Umbilical cord (tissue), 2 donors: ENCODE results near the gene TRIM28. TPM values are rescaled to one million over a fixed set of nuclear protein-coding genes. Genes with fewer than 3 reads are reported as not detected.

Experiments
- DNase-seq: peaks from one replicate; pipeline ENCODE4 v3.0.0-alpha.2; 2015; ENCODE audit warnings: low spot score
- total RNA-seq: library from RNA; depleted of rRNA; stranded (reverse); fragments of >200 nt; gene quantifications from one replicate; pipeline ENCODE4 v1.2.3, GENCODE V29; 2014; ENCODE audit warnings: low replicate concordance; ENCODE audit not compliant: insufficient read depth

The TRIM28 gene
- total RNA-seq, 1 donor from 2014 or later: 150 TPM

GRCh38 chr19:58548859-58549663, 5.2 kb downstream of the TRIM28 start:
- no peak for DNase-seq

GRCh38 chr19:58549664-58550361, 5.9 kb downstream of the TRIM28 start:
- no peak for DNase-seq

- no peak for DNase-seq
Observed at GRCh38 chr19:58550362-58551122, 6.7 kb downstream of the TRIM28 start.

- DNase-seq: no peak
Observed at GRCh38 chr19:58551123-58551497, 7.2 kb downstream of the TRIM28 start.

- no peak for DNase-seq
Observed at GRCh38 chr19:58551577-58552471, 8.0 kb downstream of the TRIM28 start.

- DNase-seq: no peak
Observed at GRCh38 chr19:58552655-58553054, 8.8 kb downstream of the TRIM28 start.

GRCh38 chr19:58553799-58554493, 10.1 kb downstream of the TRIM28 start:
- no peak for DNase-seq

- DNase-seq: peak; percentile 98
Observed at GRCh38 chr19:58554494-58555368, 10.9 kb downstream of the TRIM28 start, which contains the start of gene CHMP2A. CHMP2A (minus strand) TSS chr19:58555105; CDS start chr19:58554212, 893 bp downstream.

- DNase-seq: no peak
Observed at GRCh38 chr19:58555369-58555885, 11.6 kb downstream of the TRIM28 start.

- no peak for DNase-seq
Observed at GRCh38 chr19:58555920-58556621, 12.2 kb downstream of the TRIM28 start.

- no peak for DNase-seq
Observed at GRCh38 chr19:58556622-58557220, 12.9 kb downstream of the TRIM28 start.

- no peak for DNase-seq
Observed at GRCh38 chr19:58557221-58558065, 13.6 kb downstream of the TRIM28 start.

GRCh38 chr19:58558066-58558622, 14.3 kb downstream of the TRIM28 start, which contains the start of gene UBE2M:
UBE2M (minus strand) TSS chr19:58558611; CDS start chr19:58558381, 230 bp downstream.
- no peak for DNase-seq

- DNase-seq: peak; percentile 99
Observed at GRCh38 chr19:58558623-58559274, 14.9 kb downstream of the TRIM28 start.

GRCh38 chr19:58559275-58560006, 15.6 kb downstream of the TRIM28 start:
- DNase-seq: peak; percentile 97
